ENCODE data around the gene C16orf92.

The C16orf92 gene

DNA sequence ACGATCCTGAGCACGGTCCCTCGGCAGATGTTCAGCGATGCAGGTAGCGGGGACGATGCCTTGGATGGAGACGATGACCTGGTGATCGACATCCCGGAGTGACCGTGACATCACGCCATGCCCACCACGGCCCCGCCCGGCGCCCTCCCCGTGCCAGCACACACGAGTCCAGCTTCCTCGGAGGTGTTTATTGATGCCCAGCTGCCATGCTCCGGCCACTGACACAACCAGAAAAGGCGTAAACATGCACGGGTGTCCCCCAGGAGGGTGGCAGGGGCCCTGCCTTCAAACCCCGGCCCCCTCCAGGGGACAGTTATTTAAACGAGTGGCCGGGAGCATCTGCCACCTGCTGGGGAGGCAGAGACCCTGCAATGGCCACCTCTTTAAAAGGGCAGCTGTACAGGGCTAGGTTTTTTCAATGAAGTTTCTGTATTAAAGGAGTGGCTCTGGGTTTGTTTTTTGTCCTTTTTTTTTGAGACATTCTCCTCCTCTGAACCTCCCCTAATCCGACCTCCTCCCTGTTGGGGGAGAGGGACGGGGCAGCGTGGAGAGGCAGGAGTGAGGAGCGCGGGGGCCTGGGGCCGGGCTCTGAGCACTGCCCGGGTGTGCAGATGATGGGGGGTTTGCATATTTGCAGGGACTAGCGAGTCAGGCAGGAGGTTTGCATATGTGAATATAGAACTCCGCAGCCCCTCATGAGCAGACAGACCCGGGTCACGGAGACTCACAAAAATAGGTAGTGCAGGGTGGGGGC lies 17.5 kb upstream of the C16orf92 start:
- H3K4me1 ChIP-seq (ENCODE audit: control insufficient read depth in 1 of 2, insufficient read depth in 2 of 2, low read length in 2 of 2), result peaks cover 4 to 5% of the 10 kb centered on the region in 2 donors
- H3K9me3 ChIP-seq (ENCODE audit: control insufficient read depth in 1 of 2, low read length in 2 of 2), result no peaks in the 10 kb centered on the region
- H3K27me3 ChIP-seq (ENCODE audit: control insufficient read depth in 1 of 2, insufficient read depth in 2 of 2, low read length in 2 of 2), result peaks cover 7 to 13% of the 10 kb centered on the region in 2 donors
- peaks cover 4 to 21% of the 10 kb centered on the region in 2 donors for H3K36me3 ChIP-seq (ENCODE audit: control insufficient read depth in 1 of 2, insufficient read depth in 2 of 2, low read length in 2 of 2)
- H3K9ac ChIP-seq (ENCODE audit: low read depth in 1 of 2, low read length in 2 of 2), result no peak overlapping the region
- H3K27ac ChIP-seq (ENCODE audit: low read depth, low read length), result no peak overlapping the region
- no peak overlapping the region for H3K4me3 ChIP-seq (ENCODE audit: low read depth in 1 of 2, low read length in 2 of 2)

DNA sequence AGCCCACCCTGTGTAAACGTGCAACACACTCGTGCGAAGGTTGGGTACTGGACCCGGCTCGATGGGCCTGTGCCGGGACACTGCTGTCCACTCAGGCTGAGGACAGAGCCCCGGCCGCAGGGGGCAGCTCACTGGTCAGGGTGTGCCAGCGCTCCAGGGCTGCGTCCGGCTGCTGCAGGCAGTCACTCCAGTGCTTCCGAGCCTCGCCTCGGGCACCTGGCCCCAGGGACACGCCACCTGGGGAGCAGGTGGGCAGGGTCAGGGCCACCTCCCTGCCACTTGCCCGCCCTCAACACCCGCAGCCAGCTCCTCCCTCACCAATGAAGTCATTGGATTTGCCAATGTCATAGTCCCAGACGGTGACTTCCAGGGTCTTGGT lies 16.9 kb upstream of the C16orf92 start:
- Histone ChIP-seq H3K4me3 (ENCODE audit: low read depth in 1 of 2, low read length in 2 of 2) (no peak overlapping the region), H3K9me3 (ENCODE audit: control insufficient read depth in 1 of 2, low read length in 2 of 2) (no peaks in the 10 kb centered on the region), H3K36me3 (ENCODE audit: control insufficient read depth in 1 of 2, insufficient read depth in 2 of 2, low read length in 2 of 2) (peaks cover 4 to 16% of the 10 kb centered on the region in 2 donors), H3K27me3 (ENCODE audit: control insufficient read depth in 1 of 2, insufficient read depth in 2 of 2, low read length in 2 of 2) (peaks cover 9 to 15% of the 10 kb centered on the region in 2 donors), H3K4me1 (ENCODE audit: control insufficient read depth in 1 of 2, insufficient read depth in 2 of 2, low read length in 2 of 2) (peaks cover 4 to 7% of the 10 kb centered on the region in 2 donors), H3K27ac (ENCODE audit: low read depth, low read length) (no peak overlapping the region), H3K9ac (ENCODE audit: low read depth in 1 of 2, low read length in 2 of 2) (no peak overlapping the region)

DNA sequence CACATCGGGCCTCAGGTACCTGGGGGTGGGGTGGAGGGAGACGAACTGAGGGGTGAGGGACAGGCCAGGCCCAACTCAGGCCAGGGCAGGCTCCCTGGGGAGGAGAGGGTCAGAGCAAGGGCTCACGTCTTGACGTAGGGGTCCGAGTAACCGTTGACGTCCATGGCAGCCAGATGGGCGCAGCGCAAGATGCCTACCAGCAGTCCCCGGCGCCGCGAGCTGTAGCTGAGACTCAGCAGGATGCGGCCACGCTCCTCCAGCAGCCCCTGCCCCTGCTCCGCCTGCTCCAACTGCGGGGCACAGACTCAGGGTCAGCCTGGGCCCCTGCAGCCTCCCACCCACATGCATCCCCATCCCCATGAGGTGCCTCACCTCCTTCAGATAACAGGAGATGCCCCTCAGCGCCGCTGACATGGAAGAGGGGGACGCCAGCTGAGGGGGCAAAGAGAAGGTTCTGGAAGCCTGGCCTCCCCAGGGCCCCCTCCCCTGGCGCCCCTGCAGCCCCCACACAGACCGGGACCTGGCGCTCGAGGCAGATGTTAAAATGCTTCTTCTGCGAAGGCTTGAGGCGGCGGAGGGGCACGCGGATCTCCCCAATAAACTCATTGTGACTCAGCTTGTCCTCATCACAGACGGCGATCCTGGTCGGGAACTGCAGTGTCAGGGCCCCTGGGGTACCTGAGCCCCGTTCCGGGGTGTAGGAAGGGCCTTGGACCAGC lies 16.2 kb upstream of the C16orf92 start:
- Histone ChIP-seq H3K27ac (ENCODE audit: low read depth, low read length) (no peak overlapping the region), H3K9ac (ENCODE audit: low read depth in 1 of 2, low read length in 2 of 2) (no peak overlapping the region), H3K27me3 (ENCODE audit: control insufficient read depth in 1 of 2, insufficient read depth in 2 of 2, low read length in 2 of 2) (peaks cover 13 to 19% of the 10 kb centered on the region in 2 donors), H3K4me1 (ENCODE audit: control insufficient read depth in 1 of 2, insufficient read depth in 2 of 2, low read length in 2 of 2) (peaks cover 4 to 11% of the 10 kb centered on the region in 2 donors), H3K36me3 (ENCODE audit: control insufficient read depth in 1 of 2, insufficient read depth in 2 of 2, low read length in 2 of 2) (peaks cover 0 to 10% of the 10 kb centered on the region in 2 donors), H3K9me3 (ENCODE audit: control insufficient read depth in 1 of 2, low read length in 2 of 2) (no peaks in the 10 kb centered on the region), H3K4me3 (ENCODE audit: low read depth in 1 of 2, low read length in 2 of 2) (no peak overlapping the region)

DNA sequence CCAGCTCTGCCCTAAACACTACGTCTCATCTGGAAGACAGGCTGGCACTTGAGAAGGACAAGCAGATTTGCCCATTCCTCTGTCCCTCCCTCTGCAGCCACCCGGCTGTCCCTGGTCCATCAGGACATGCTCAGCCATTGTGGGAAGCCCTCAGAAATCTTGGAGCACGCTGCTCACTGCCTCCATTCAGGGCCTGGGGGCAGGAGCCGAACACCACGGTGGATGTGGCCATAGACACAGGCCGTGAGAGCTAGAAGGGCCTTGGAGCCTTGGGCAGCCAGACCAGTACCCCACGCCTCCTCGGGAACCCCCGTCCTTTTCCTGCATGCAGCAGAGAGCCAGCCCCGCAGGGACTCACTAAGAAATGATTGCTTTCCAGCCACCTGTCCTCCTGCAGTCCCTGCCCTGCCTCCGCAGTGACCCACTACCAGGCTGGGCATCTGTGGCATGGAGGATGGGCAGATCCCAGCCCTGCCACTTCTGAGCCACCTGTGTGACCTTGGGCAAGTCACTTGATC lies 15.6 kb upstream of the C16orf92 start:
- peaks cover 4 to 11% of the 10 kb centered on the region in 2 donors for H3K4me1 ChIP-seq (ENCODE audit: control insufficient read depth in 1 of 2, insufficient read depth in 2 of 2, low read length in 2 of 2)
- H3K9ac ChIP-seq (ENCODE audit: low read depth in 1 of 2, low read length in 2 of 2), result no peak overlapping the region
- H3K4me3 ChIP-seq (ENCODE audit: low read depth in 1 of 2, low read length in 2 of 2), result no peak overlapping the region
- no peaks in the 10 kb centered on the region for H3K9me3 ChIP-seq (ENCODE audit: control insufficient read depth in 1 of 2, low read length in 2 of 2)
- peaks cover 0 to 5% of the 10 kb centered on the region in 2 donors for H3K36me3 ChIP-seq (ENCODE audit: control insufficient read depth in 1 of 2, insufficient read depth in 2 of 2, low read length in 2 of 2)
- H3K27me3 ChIP-seq (ENCODE audit: control insufficient read depth in 1 of 2, insufficient read depth in 2 of 2, low read length in 2 of 2), result peaks cover 17 to 25% of the 10 kb centered on the region in 2 donors
- H3K27ac ChIP-seq (ENCODE audit: low read depth, low read length), result no peak overlapping the region

DNA sequence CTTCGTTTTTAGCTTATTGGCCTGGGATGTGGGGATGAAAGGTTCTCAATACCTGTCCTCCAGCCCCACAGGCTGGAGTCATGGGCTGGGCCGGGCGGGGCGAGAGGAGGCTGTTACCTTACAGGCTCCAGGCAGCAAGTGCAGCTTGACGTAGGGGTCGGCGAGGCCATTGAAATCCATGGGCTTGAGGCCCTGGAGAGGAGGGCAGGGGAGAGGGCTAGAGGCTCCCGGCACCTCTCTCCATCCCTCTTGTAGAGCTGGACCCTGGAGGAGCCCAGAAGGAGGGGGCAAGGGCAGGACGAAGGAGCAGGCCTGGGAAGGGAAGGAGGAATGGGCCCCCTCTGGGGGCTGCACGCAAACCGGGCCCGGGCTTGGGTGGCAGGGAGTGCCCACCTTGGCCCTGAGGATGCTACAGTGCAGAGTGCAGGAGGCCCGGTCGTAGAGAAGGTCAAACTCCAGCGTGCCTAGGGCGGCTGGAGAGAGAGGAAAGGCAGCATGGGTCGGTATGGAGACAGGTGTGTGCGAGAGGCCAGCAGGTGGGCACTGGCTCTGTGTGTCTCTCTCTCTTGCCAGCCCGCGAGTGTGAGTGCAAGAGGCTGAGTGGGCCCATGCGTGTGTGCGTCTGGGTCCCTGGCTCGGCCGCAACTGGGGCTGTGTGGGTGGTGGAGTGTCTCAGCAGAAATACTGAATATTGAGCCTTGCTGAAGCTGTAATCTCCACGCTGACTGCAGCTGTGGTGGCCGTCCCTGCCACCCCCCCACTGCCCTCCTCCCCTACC lies 13.7 kb upstream of the C16orf92 start:
- Histone ChIP-seq H3K36me3 (ENCODE audit: control insufficient read depth in 1 of 2, insufficient read depth in 2 of 2, low read length in 2 of 2) (no peaks in the 10 kb centered on the region), H3K4me1 (ENCODE audit: control insufficient read depth in 1 of 2, insufficient read depth in 2 of 2, low read length in 2 of 2) (peaks cover 4 to 11% of the 10 kb centered on the region in 2 donors), H3K9me3 (ENCODE audit: control insufficient read depth in 1 of 2, low read length in 2 of 2) (no peaks in the 10 kb centered on the region), H3K27ac (ENCODE audit: low read depth, low read length) (no peak overlapping the region), H3K9ac (ENCODE audit: low read depth in 1 of 2, low read length in 2 of 2) (no peak overlapping the region), H3K4me3 (ENCODE audit: low read depth in 1 of 2, low read length in 2 of 2) (no peak overlapping the region), H3K27me3 (ENCODE audit: control insufficient read depth in 1 of 2, insufficient read depth in 2 of 2, low read length in 2 of 2) (peaks cover 17 to 25% of the 10 kb centered on the region in 2 donors)

DNA sequence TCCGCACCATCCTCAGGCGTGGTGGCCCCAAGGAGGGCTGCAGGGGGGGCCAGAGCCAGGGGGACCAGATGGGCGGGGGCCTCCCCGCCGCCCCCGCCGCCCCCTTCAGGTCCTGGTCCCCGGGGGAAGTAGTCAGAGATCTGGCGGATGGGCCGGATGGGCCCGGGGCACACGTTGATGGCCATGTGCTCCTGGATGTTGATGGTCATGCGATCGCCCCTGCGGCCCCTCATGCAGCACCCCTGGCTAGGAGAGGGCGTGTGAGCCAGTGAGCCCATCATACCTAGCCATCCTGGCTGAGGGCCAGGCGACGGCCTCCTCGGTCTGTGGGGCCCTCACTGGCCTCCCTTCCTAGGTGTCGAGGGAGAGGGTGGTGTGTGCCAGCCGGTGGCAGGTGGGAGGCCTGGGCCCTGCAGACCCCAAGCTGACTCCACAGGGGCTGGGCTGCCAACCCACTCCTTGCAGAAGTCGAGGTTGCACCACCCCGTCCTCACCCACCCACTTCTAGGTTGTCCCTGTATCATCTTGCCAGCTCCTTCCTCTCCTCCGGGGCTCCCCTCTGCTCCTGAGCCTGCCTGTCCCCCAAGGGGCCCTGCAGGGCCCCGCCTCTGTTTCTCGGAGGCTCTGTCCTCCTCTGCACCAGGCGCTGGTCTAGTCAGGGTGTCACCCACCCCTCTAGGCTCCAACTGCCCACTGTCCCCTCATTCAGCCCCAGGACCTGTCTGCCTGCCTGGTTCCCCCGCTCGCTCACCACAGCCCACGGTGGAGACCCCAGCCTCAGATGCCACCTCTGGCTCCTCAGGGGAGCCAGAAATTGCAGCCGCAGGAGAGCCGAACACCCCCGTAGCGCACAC lies 12.8 kb upstream of the C16orf92 start:
- Histone ChIP-seq H3K4me1 (ENCODE audit: control insufficient read depth in 1 of 2, insufficient read depth in 2 of 2, low read length in 2 of 2) (peaks cover 4 to 11% of the 10 kb centered on the region in 2 donors), H3K36me3 (ENCODE audit: control insufficient read depth in 1 of 2, insufficient read depth in 2 of 2, low read length in 2 of 2) (no peaks in the 10 kb centered on the region), H3K9ac (ENCODE audit: low read depth in 1 of 2, low read length in 2 of 2) (no peak overlapping the region), H3K4me3 (ENCODE audit: low read depth in 1 of 2, low read length in 2 of 2) (no peak overlapping the region), H3K9me3 (ENCODE audit: control insufficient read depth in 1 of 2, low read length in 2 of 2) (no peaks in the 10 kb centered on the region), H3K27me3 (ENCODE audit: control insufficient read depth in 1 of 2, insufficient read depth in 2 of 2, low read length in 2 of 2) (peaks cover 17 to 25% of the 10 kb centered on the region in 2 donors), H3K27ac (ENCODE audit: low read depth, low read length) (no peak overlapping the region)

DNA sequence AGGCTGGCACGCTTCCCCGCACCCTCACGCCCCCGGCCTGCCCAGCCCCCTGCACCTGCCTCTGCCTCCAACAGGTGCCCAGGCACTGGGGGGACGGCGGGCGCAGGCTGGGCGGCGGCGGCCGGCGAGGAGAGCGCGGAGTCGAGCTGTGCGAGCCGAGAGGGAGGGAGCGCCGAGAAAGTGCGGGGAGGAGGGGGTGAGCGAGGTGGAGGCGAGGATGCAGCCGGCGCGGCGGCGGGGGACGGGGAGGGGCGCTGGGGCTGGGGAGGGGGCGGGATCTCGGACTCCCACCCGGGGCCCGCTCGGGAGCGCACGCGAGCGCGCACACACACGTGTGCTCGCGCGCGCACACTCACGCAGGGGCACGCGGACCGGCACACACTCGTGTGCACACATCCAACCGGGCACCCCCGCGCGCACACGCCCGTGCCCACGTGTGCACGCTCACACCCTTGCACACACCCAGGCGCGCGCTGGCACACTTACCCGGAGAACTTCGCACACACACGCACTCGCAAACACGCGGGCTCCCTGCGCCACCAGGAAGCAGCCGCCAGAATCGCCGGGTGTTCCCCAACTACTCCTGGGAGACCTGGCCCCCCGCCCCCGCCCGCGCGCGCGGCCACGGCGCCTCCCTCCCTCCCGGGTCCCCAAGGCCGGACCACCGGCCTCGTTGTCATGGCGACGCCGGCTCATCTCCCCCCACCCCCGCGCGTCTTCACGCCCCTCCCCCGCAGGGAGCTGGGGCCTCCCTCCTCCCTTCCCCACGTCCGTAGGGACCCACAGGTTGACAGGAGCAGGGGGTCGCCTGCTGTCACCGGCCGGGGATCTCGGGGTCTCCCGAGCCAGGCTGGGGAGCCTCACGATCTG lies 11.9 kb upstream of the C16orf92 start, which contains the start of gene DOC2A:
DOC2A (minus strand) TSS at position 184 of the 870 bp plus-strand sequence. CDS start 805 bp downstream, outside the sequence.
- Histone ChIP-seq H3K27ac (ENCODE audit: low read depth, low read length) (no peak within 1 kb of the TSS), H3K9ac (ENCODE audit: low read depth in 1 of 2, low read length in 2 of 2) (no peak within 1 kb of the TSS), H3K4me1 (ENCODE audit: control insufficient read depth in 1 of 2, insufficient read depth in 2 of 2, low read length in 2 of 2) (peaks cover 4 to 11% of the 10 kb centered on the region in 2 donors), H3K4me3 (ENCODE audit: low read depth in 1 of 2, low read length in 2 of 2) (peak within 1 kb of the TSS in 1 of 2 donors; percentile 54), H3K27me3 (ENCODE audit: control insufficient read depth in 1 of 2, insufficient read depth in 2 of 2, low read length in 2 of 2) (peaks cover 17 to 25% of the 10 kb centered on the region in 2 donors), H3K9me3 (ENCODE audit: control insufficient read depth in 1 of 2, low read length in 2 of 2) (no peaks in the 10 kb centered on the region), H3K36me3 (ENCODE audit: control insufficient read depth in 1 of 2, insufficient read depth in 2 of 2, low read length in 2 of 2) (no peaks in the 10 kb centered on the region)

DNA sequence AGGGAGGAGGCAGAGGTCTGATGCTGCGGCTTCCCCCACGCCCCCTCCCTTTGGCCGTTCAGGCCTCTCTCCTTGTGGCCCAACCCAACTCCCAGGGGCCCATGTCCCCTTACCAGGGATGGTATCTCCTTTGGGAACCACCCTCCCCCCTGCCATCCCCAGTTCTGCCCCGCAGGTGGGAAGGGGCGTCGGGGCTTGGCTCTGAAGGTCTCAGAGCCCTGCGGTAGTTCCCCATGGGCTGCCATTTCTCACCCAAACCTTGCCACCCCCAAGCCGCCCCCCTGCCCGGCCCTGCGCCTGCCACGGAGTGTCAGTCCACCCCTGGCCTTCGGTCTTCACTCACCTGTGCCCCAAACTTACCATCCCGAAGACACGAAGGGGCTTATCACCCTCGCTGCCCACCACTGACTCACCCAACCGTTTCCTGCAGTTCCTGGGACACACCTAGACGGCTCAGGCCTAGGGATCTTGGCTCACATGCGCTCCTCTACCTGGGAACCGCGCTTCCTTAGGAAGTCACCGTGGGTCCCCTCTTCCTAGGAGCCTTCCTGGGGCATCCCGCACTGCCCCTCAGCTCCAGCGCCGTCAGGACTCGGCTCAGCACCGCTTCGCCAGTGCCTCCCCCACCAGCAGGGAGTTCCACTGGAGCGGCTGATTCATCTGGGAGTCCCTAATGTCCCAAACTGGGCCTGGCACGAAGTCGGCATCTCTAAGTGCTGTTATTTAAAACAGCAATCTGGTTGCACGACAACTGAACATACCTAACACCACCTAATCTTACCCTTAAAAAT lies 11.1 kb upstream of the C16orf92 start:
- Histone ChIP-seq H3K4me1 (ENCODE audit: control insufficient read depth in 1 of 2, insufficient read depth in 2 of 2, low read length in 2 of 2) (peaks cover 4 to 11% of the 10 kb centered on the region in 2 donors), H3K36me3 (ENCODE audit: control insufficient read depth in 1 of 2, insufficient read depth in 2 of 2, low read length in 2 of 2) (no peaks in the 10 kb centered on the region), H3K9me3 (ENCODE audit: control insufficient read depth in 1 of 2, low read length in 2 of 2) (no peaks in the 10 kb centered on the region), H3K27ac (ENCODE audit: low read depth, low read length) (no peak overlapping the region), H3K9ac (ENCODE audit: low read depth in 1 of 2, low read length in 2 of 2) (no peak overlapping the region), H3K4me3 (ENCODE audit: low read depth in 1 of 2, low read length in 2 of 2) (no peak overlapping the region), H3K27me3 (ENCODE audit: control insufficient read depth in 1 of 2, insufficient read depth in 2 of 2, low read length in 2 of 2) (peaks cover 17 to 25% of the 10 kb centered on the region in 2 donors)

Measured in duodenal mucosa (tissue), 2 donors.